Measurements from ENCODE around the gene PITPNC1. TPM values are rescaled to one million over a fixed set of nuclear protein-coding genes. Genes with fewer than 3 reads are reported as not detected.
"Not testable (repeated sequence)": the region's sequence is repeated elsewhere in the genome, so short reads cannot be mapped to it uniquely, and the experiment has no call there.

PITPNC1 gene
- total RNA-seq, 1 experiment from 2014 or later, result 4.2 TPM

- ChIA-PET CTCF (interaction anchor here (0.6 kb wide), 1 partner anchor 43 kb away, joined by 3 read pairs; no protein-coding TSS in a partner anchor), POLR2A (no interaction called here)
- Histone ChIP-seq H3K9me3 (no peaks in the 10 kb centered on the region), H3K4me1 (peaks cover 8% of the 10 kb centered on the region; the same call in 1 of the 2 replicates), H3K27me3 (replicated peaks; ENCODE audit: control insufficient read depth, insufficient read depth, low read length) (no peaks in the 10 kb centered on the region), H3K36me3 (ENCODE audit: control insufficient read depth, insufficient read depth, low read length) (no peaks in the 10 kb centered on the region; the same call in 1 of the 2 replicates), H3K4me3 (ENCODE audit: low read depth, low read length) (no peak overlapping the region)
- TF ChIP-seq CTCF (IDR thresholded peaks at IDR 0.05; ENCODE audit: insufficient read depth in 1 of 2, low read depth in 1 of 2, low read length in 1 of 2, severe bottlenecking in 1 of 2, unreplicated experiment in 1 of 2), result no peak
- H3K36me3 Mint-ChIP-seq (ENCODE audit: insufficient read depth, unreplicated experiment), result peaks cover 25% of the 10 kb centered on the region
- no TSS peak for BruUV-seq (replicated peaks)
- peaks cover 7% of the 10 kb centered on the region for H3K4me1 Mint-ChIP-seq (ENCODE audit: low read depth, unreplicated experiment)
- no peaks in the 10 kb centered on the region for H3K27me3 Mint-ChIP-seq (ENCODE audit: insufficient read depth, unreplicated experiment)
- no peak overlapping the region for H3K27ac Mint-ChIP-seq (ENCODE audit: unreplicated experiment)
- intact Hi-C loops (cut with micrococcal nuclease; ENCODE audit: unreplicated experiment), result no loop called here
- no peaks in the 10 kb centered on the region for H3K9me3 Mint-ChIP-seq (ENCODE audit: unreplicated experiment)
- DNase-seq, result no peak
- H3K4me3 Mint-ChIP-seq (ENCODE audit: unreplicated experiment), result no peak overlapping the region
These were observed 41.7 kb upstream of the PITPNC1 start for GRCh38 chr17:67335245-67335835.

GRCh38 chr17:67336859-67337258 is 40.2 kb upstream of the PITPNC1 start:
- peaks cover 40% of the 10 kb centered on the region for H3K36me3 Mint-ChIP-seq (ENCODE audit: insufficient read depth, unreplicated experiment)
- no peaks in the 10 kb centered on the region for H3K27me3 ChIP-seq (replicated peaks; ENCODE audit: control insufficient read depth, insufficient read depth, low read length)
- H3K4me3 ChIP-seq (ENCODE audit: low read depth, low read length), result no peak overlapping the region
- no peak overlapping the region for H3K27ac Mint-ChIP-seq (ENCODE audit: unreplicated experiment)
- DNase-seq, result peak in 1 of 2 experiments; percentile 14
- POLR2A ChIA-PET, result no interaction called here
- CTCF ChIA-PET, result no interaction called here
- H3K4me1 Mint-ChIP-seq (ENCODE audit: low read depth, unreplicated experiment), result peaks cover 6% of the 10 kb centered on the region
- no TSS peak for BruUV-seq (replicated peaks)
- no peak overlapping the region for H3K4me3 Mint-ChIP-seq (ENCODE audit: unreplicated experiment)
- no peaks in the 10 kb centered on the region for H3K9me3 Mint-ChIP-seq (ENCODE audit: unreplicated experiment)
- H3K27me3 Mint-ChIP-seq (ENCODE audit: insufficient read depth, unreplicated experiment), result no peaks in the 10 kb centered on the region
- peaks cover 3% of the 10 kb centered on the region; the same call in 1 of the 2 replicates for H3K36me3 ChIP-seq (ENCODE audit: control insufficient read depth, insufficient read depth, low read length)
- intact Hi-C loops (cut with micrococcal nuclease; ENCODE audit: unreplicated experiment), result no loop called here
- no peak for TF ChIP-seq CTCF (IDR thresholded peaks at IDR 0.05; ENCODE audit: insufficient read depth in 1 of 2, low read depth in 1 of 2, low read length in 1 of 2, severe bottlenecking in 1 of 2, unreplicated experiment in 1 of 2)
- H3K9me3 ChIP-seq, result no peaks in the 10 kb centered on the region
- H3K4me1 ChIP-seq, result peaks cover 8% of the 10 kb centered on the region; the same call in 1 of the 2 replicates

GRCh38 chr17:67338353-67338752 is 38.7 kb upstream of the PITPNC1 start:
- H3K4me3 Mint-ChIP-seq (ENCODE audit: unreplicated experiment), result not testable (repeated sequence)

More at GRCh38 chr17:67338353-67338752, 38.7 kb upstream of the PITPNC1 start:
- H3K9me3 ChIP-seq; H3K27me3 ChIP-seq (replicated peaks; ENCODE audit: control insufficient read depth, insufficient read depth, low read length); H3K27me3 Mint-ChIP-seq (ENCODE audit: insufficient read depth, unreplicated experiment); H3K4me1 ChIP-seq; CTCF ChIA-PET; H3K27ac Mint-ChIP-seq (ENCODE audit: unreplicated experiment); intact Hi-C loops (cut with micrococcal nuclease; ENCODE audit: unreplicated experiment); H3K36me3 ChIP-seq (ENCODE audit: control insufficient read depth, insufficient read depth, low read length); DNase-seq; H3K9me3 Mint-ChIP-seq (ENCODE audit: unreplicated experiment); H3K4me1 Mint-ChIP-seq (ENCODE audit: low read depth, unreplicated experiment); BruUV-seq (replicated peaks); H3K4me3 ChIP-seq (ENCODE audit: low read depth, low read length): not testable (repeated sequence)
- POLR2A ChIA-PET, result interaction anchor here (1.0 kb wide), 1 partner anchor 93 kb away, joined by 3 read pairs; the partner anchor contains the start of gene HELZ
- peaks cover 46% of the 10 kb centered on the region for H3K36me3 Mint-ChIP-seq (ENCODE audit: insufficient read depth, unreplicated experiment)
